Esophagus muscularis mucosa (tissue), 4 donors: ENCODE results near the gene DDAH1. TPM values are rescaled to one million over a fixed set of nuclear protein-coding genes. Genes with fewer than 3 reads are reported as not detected.
"Not testable (repeated sequence)": the region's sequence is repeated elsewhere in the genome, so short reads cannot be mapped to it uniquely, and the experiment has no call there.

ENCODE experiments used
- DNase-seq: peaks from one replicate; pipeline ENCODE4 v3.0.0-alpha.2; 2017; ENCODE audit errors: extremely low spot score
- H3K27ac ChIP-seq, 4 donors: fragments of 200-600 bp; sonication (generic); replicated peaks in 1 of 4; 1 replicate in 3 of 4; 2 replicates in 1 of 4; pipeline ENCODE4 v1.5.1; 2016 to 2019; ENCODE audit warnings: mild to moderate bottlenecking in 1 of 4
- H3K27me3 ChIP-seq, 4 donors: fragments of 200-600 bp; sonication (generic); one replicate each; pipeline versions ENCODE4 v1.5.1 to v1.6.0; 2016 to 2019
- H3K36me3 ChIP-seq, 4 donors: fragments of 200-600 bp; sonication (generic); one replicate each; pipeline ENCODE4 v1.5.1; 2016 to 2019
- H3K4me1 ChIP-seq, 4 donors: fragments of 200-600 bp; sonication (generic); one replicate each; pipeline ENCODE4 v1.5.1; 2016 to 2019
- H3K4me3 ChIP-seq, 4 donors: fragments of 200-600 bp; sonication (generic); 1 replicate in 2 of 4; 2 replicates in 2 of 4; pipeline ENCODE4 v1.5.1; 2016 to 2019; ENCODE audit warnings: mild to moderate bottlenecking in 4 of 4, moderate library complexity in 1 of 4
- H3K9me3 ChIP-seq, 4 donors: fragments of 200-600 bp; sonication (generic); 1 replicate in 3 of 4; 2 replicates in 1 of 4; pipeline ENCODE4 v1.5.1; 2016 to 2019
- CTCF ChIP-seq, 3 experiments: fragments of 200-600 bp in 2 of 3; fragments of 450-650 bp in 1 of 3; sonication (generic) in 2 of 3; IDR thresholded peaks; one replicate each; pipeline ENCODE4 v1.5.1; 2017 to 2019; ENCODE audit warnings: antibody characterized with exemption in 3 of 3, mild to moderate bottlenecking in 2 of 3, moderate library complexity in 1 of 3
- EP300 ChIP-seq: sonication (generic); formaldehyde crosslinking; IDR thresholded peaks from one replicate; pipeline ENCODE4 v1.6.1; 2017; ENCODE audit warnings: antibody characterized with exemption
- POLR2A ChIP-seq: fragments of 450-650 bp; IDR thresholded peaks from one replicate; pipeline ENCODE4 v1.6.1; 2017; ENCODE audit warnings: antibody characterized with exemption, moderate library complexity, mild to moderate bottlenecking, low read depth
- POLR2AphosphoS5 ChIP-seq, 2 donors: sonication (generic); formaldehyde crosslinking; IDR thresholded peaks; one replicate each; pipeline ENCODE4 v1.6.1; 2017; ENCODE audit warnings: antibody characterized with exemption in 2 of 2
- WGBS: methylation state at CpG from one replicate; pipeline ENCODE4 v1.1.5; 2018; 5-methylcytosine and 5-hydroxymethylcytosine counted together
- intact Hi-C: fragments of 100-400 bp; cut with DNase I; formaldehyde crosslinking; loops from one replicate; pipeline ENCODE4 v1.15.1; 2023
- total RNA-seq, 4 donors: library from RNA; depleted of rRNA; stranded (reverse); fragments of >200 nt; gene quantifications; one replicate each; pipeline versions ENCODE4 v1.1.0 to v1.2.1, GENCODE V29; 2016

The DDAH1 gene
- total RNA-seq, 4 donors from 2014 or later, result 27.0 to 75.3 (median 38.0) TPM

- no peaks in the 10 kb centered on the region for H3K27me3 ChIP-seq
- no peaks in the 10 kb centered on the region for H3K9me3 ChIP-seq
- no peaks in the 10 kb centered on the region for H3K4me1 ChIP-seq
- H3K27ac ChIP-seq, result no peak overlapping the region
- WGBS, result 84% methylated on average over 3 of the region's 3 CpGs
- intact Hi-C loops, result no loop called here
- H3K4me3 ChIP-seq, result no peak overlapping the region
- H3K36me3 ChIP-seq, result no peaks in the 10 kb centered on the region
- TF ChIP-seq POLR2AphosphoS5 (IDR thresholded peaks at IDR 0.05) (no peak), POLR2A (no peak), CTCF (IDR thresholded peaks at IDR 0.05) (no peak), EP300 (no peak)
- DNase-seq, result no peak
Measured at GRCh38 chr1:85475055-85475454, 10.1 kb upstream of the DDAH1 start.

- Histone ChIP-seq H3K27ac (no peak overlapping the region), H3K4me3 (no peak overlapping the region), H3K9me3 (no peaks in the 10 kb centered on the region), H3K4me1 (no peaks in the 10 kb centered on the region), H3K27me3 (no peaks in the 10 kb centered on the region), H3K36me3 (no peaks in the 10 kb centered on the region)
- DNase-seq, result no peak
- TF ChIP-seq POLR2AphosphoS5 (IDR thresholded peaks at IDR 0.05), result no peak
- TF ChIP-seq CTCF (IDR thresholded peaks at IDR 0.05), result no peak
- TF ChIP-seq EP300, result no peak
- TF ChIP-seq POLR2A, result no peak
- intact Hi-C loops, result no loop called here
- WGBS, result 78% methylated on average over 6 of the region's 6 CpGs
Measured at GRCh38 chr1:85473390-85473789, 8.4 kb upstream of the DDAH1 start.

- Histone ChIP-seq H3K36me3 (no peaks in the 10 kb centered on the region), H3K9me3 (no peaks in the 10 kb centered on the region), H3K27me3 (no peaks in the 10 kb centered on the region), H3K4me1 (no peaks in the 10 kb centered on the region), H3K27ac (no peak overlapping the region), H3K4me3 (no peak overlapping the region)
- WGBS, result 62% methylated on average over 1 of the region's 1 CpG
- no peak for TF ChIP-seq POLR2A
- no peak for TF ChIP-seq POLR2AphosphoS5 (IDR thresholded peaks at IDR 0.05)
- TF ChIP-seq EP300, result no peak
- no peak for TF ChIP-seq CTCF (IDR thresholded peaks at IDR 0.05)
- intact Hi-C loops, result no loop called here
- DNase-seq, result no peak
Measured at GRCh38 chr1:85471558-85471957, 6.6 kb upstream of the DDAH1 start.

GRCh38 chr1:85470130-85470529 is 5.2 kb upstream of the DDAH1 start:
- H3K4me3 ChIP-seq, H3K4me1 ChIP-seq, H3K36me3 ChIP-seq, H3K27ac ChIP-seq, DNase-seq, intact Hi-C loops, H3K27me3 ChIP-seq, H3K9me3 ChIP-seq: not testable (repeated sequence)
- WGBS, result 93% methylated on average over 2 of the region's 2 CpGs

- Histone ChIP-seq H3K9me3 (no peaks in the 10 kb centered on the region), H3K4me3 (no peak overlapping the region), H3K4me1 (peaks cover 4 to 26% (median 18%) of the 10 kb centered on the region in 4 donors), H3K36me3 (no peaks in the 10 kb centered on the region), H3K27ac (no peak overlapping the region), H3K27me3 (no peaks in the 10 kb centered on the region)
- WGBS, result 92% methylated on average over 3 of the region's 3 CpGs
- TF ChIP-seq POLR2AphosphoS5 (IDR thresholded peaks at IDR 0.05) (no peak), EP300 (no peak), POLR2A (no peak)
- no peak for DNase-seq
- intact Hi-C loops, result no loop called here
Measured at GRCh38 chr1:85467929-85468540, 3.1 kb upstream of the DDAH1 start.

GRCh38 chr1:85467036-85467435 is 2.1 kb upstream of the DDAH1 start:
- intact Hi-C loops, result no loop called here
- Histone ChIP-seq H3K4me1 (peaks cover 4 to 26% (median 18%) of the 10 kb centered on the region in 4 donors), H3K9me3 (no peaks in the 10 kb centered on the region), H3K27me3 (no peaks in the 10 kb centered on the region), H3K36me3 (no peaks in the 10 kb centered on the region), H3K4me3 (no peak overlapping the region), H3K27ac (no peak overlapping the region)
- 83% methylated on average over 5 of the region's 5 CpGs for WGBS
- DNase-seq, result no peak
- TF ChIP-seq EP300 (no peak), CTCF (IDR thresholded peaks at IDR 0.05) (no peak), POLR2A (no peak), POLR2AphosphoS5 (IDR thresholded peaks at IDR 0.05) (no peak)
